Thyroid gland (tissue), 4 donors: ENCODE data around the gene PPIA.
"Not testable (repeated sequence)": the region's sequence is repeated elsewhere in the genome, so short reads cannot be mapped to it uniquely, and the experiment has no call there.

Experiments
- POLR2A ChIP-seq, 2 donors: fragments of 450-650 bp; IDR thresholded peaks; one replicate each; pipeline ENCODE4 v1.6.1; 2017; ENCODE audit warnings: antibody characterized with exemption in 2 of 2, mild to moderate bottlenecking in 2 of 2, moderate library complexity in 1 of 2
- TF ChIP-seq, protein P1 (sequence below), 6 experiments: fragments of 200-600 bp in 3 of 6; fragments of 450-650 bp in 3 of 6; sonication (generic) in 3 of 6; IDR thresholded peaks; one replicate each; pipeline ENCODE4 v1.5.1; 2016 to 2019; ENCODE audit warnings: antibody characterized with exemption in 6 of 6, mild to moderate bottlenecking in 2 of 6, inconsistent platforms in 1 of 6, moderate library complexity in 1 of 6

DNA sequence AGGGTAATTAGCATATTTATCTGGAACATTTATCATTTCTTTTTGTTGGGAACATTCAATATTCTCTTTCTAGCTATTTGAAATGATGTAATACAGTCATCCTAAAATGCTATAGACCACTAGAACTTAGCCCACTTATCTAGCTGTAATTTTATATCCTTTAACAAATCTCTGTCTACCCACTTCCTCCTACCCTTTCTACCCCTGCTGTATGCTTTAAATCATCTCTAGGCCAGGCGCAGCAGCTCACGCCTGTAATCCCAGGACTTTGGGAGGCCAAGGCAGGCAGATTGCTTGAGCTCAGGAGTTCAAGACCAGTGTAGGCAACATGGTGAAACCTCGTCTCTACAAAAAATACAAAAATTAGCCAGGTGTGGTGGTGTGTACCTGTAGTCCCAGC lies 22.0 kb upstream of the PPIA start:
- TF ChIP-seq, protein P1, sequence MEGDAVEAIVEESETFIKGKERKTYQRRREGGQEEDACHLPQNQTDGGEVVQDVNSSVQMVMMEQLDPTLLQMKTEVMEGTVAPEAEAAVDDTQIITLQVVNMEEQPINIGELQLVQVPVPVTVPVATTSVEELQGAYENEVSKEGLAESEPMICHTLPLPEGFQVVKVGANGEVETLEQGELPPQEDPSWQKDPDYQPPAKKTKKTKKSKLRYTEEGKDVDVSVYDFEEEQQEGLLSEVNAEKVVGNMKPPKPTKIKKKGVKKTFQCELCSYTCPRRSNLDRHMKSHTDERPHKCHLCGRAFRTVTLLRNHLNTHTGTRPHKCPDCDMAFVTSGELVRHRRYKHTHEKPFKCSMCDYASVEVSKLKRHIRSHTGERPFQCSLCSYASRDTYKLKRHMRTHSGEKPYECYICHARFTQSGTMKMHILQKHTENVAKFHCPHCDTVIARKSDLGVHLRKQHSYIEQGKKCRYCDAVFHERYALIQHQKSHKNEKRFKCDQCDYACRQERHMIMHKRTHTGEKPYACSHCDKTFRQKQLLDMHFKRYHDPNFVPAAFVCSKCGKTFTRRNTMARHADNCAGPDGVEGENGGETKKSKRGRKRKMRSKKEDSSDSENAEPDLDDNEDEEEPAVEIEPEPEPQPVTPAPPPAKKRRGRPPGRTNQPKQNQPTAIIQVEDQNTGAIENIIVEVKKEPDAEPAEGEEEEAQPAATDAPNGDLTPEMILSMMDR (IDR thresholded peaks at IDR 0.05), result not testable (repeated sequence)
- not testable (repeated sequence) for TF ChIP-seq POLR2A (IDR thresholded peaks at IDR 0.05)
